ENCODE results near the gene CSRNP2. TPM values are rescaled to one million over a fixed set of nuclear protein-coding genes. Genes with fewer than 3 reads are reported as not detected.

The CSRNP2 gene
- total and polyA plus RNA-seq, 2 of the 13 experiments (the other 11 are each of a cell fraction or from before 2014, with no cell fraction given), result 4.8 to 7.3 TPM

- peak; percentile 57; the same call in 1 of the 2 replicates for TF ChIP-seq ATF2 (CRISPR knock-in tag; IDR thresholded peaks at IDR 0.05)
- no peak for TF ChIP-seq CEBPZ (IDR thresholded peaks at IDR 0.05; ENCODE audit: low read length)
- TF ChIP-seq SIX4 (CRISPR knock-in tag; IDR thresholded peaks at IDR 0.05), result no peak
- no peak for TF ChIP-seq LCORL (IDR thresholded peaks at IDR 0.05)
- TF ChIP-seq LCORL (CRISPR knock-in tag; IDR thresholded peaks at IDR 0.05), result no peak
- TF ChIP-seq ZNF224 (CRISPR knock-in tag; IDR thresholded peaks at IDR 0.05), result no peak
- no peak for TF ChIP-seq ZNF326 (CRISPR knock-in tag; IDR thresholded peaks at IDR 0.05; ENCODE audit: borderline replicate concordance)
- TF ChIP-seq RAD51 (IDR thresholded peaks at IDR 0.05; ENCODE audit: borderline replicate concordance), result no peak
- TF ChIP-seq ARHGAP35 (CRISPR knock-in tag; IDR thresholded peaks at IDR 0.05; ENCODE audit: borderline replicate concordance), result peak; percentile 10; the same call in 1 of the 2 replicates
- TF ChIP-seq CC2D1A (CRISPR knock-in tag; IDR thresholded peaks at IDR 0.05), result no peak
- TF ChIP-seq ZBTB43 (CRISPR knock-in tag; conservative IDR thresholded peaks at IDR 0.05), result 0 out of 2 replicates have a peak, but pooled peaks have one; percentile 48
- TF ChIP-seq ELF3 (CRISPR knock-in tag; IDR thresholded peaks at IDR 0.05), result peak; percentile 67
- no peak; the same call in none of the 2 replicates for TF ChIP-seq ZBTB33 (CRISPR knock-in tag; IDR thresholded peaks at IDR 0.05)
- peak; percentile 30; the same call in 1 of the 2 replicates for TF ChIP-seq ZNF580 (CRISPR knock-in tag; IDR thresholded peaks at IDR 0.05; ENCODE audit: borderline replicate concordance, low read depth)
- no peak for TF ChIP-seq ZNF207 (IDR thresholded peaks at IDR 0.05; ENCODE audit: borderline replicate concordance)
- peak; percentile 60 for TF ChIP-seq ASH2L (IDR thresholded peaks at IDR 0.05; ENCODE audit: insufficient read length, low read depth, low read length)
- TF ChIP-seq HNRNPK (IDR thresholded peaks at IDR 0.05; ENCODE audit: low read depth, low read length, poor library complexity, severe bottlenecking), result no peak
- TF ChIP-seq ATF7-NPFF (CRISPR knock-in tag; IDR thresholded peaks at IDR 0.05; ENCODE audit: low read depth), result no peak; the same call in 1 of the 2 replicates
Measured at GRCh38 chr12:51047655-51048540, 35.5 kb downstream of the CSRNP2 start, which contains the start of gene LETMD1 (continued).

Measured in HepG2 (cell line).